Heart left ventricle (tissue), 16 donors: ENCODE results near the gene EPN2. TPM values are rescaled to one million over a fixed set of nuclear protein-coding genes. Genes with fewer than 3 reads are reported as not detected.

ENCODE experiments used
- ATAC-seq, 4 donors: fragments of 200-7000 bp; cut with Tn5 transposase; one replicate each; pipeline ENCODE4 v1.9.1; 2020 to 2022; ENCODE audit warnings: moderate library complexity in 4 of 4, mild to moderate bottlenecking in 3 of 4, moderate number of reproducible peaks in 1 of 4
- DNase-seq, 5 donors: peaks; one replicate each; pipeline ENCODE4 v3.0.0-alpha.2; 2020
- H3K27ac ChIP-seq, 12 donors: fragments of 200-600 bp; sonication (generic) in 4 of 12; one replicate each; pipeline versions ENCODE4 v1.5.0 to v1.8.0; 2016 to 2022; ENCODE audit warnings: mild to moderate bottlenecking in 2 of 12
- H3K27me3 ChIP-seq, 9 donors: fragments of 200-600 bp; sonication (generic) in 2 of 9; one replicate each; pipeline versions ENCODE4 v1.5.1 to v1.8.0; 2016 to 2022; ENCODE audit warnings: mild to moderate bottlenecking in 3 of 9
- H3K36me3 ChIP-seq, 9 donors: fragments of 200-600 bp; sonication (generic) in 2 of 9; one replicate each; pipeline versions ENCODE4 v1.5.0 to v1.8.0; 2018 to 2022; ENCODE audit warnings: mild to moderate bottlenecking in 2 of 9
- H3K4me1 ChIP-seq, 12 donors: fragments of 200-600 bp; sonication (generic) in 4 of 12; one replicate each; pipeline versions ENCODE4 v1.5.0 to v1.8.0; 2016 to 2022; ENCODE audit warnings: mild to moderate bottlenecking in 3 of 12
- H3K4me3 ChIP-seq, 12 donors: fragments of 200-600 bp; sonication (generic) in 4 of 12; one replicate each; pipeline versions ENCODE4 v1.5.0 to v1.8.0; 2017 to 2022; ENCODE audit warnings: mild to moderate bottlenecking in 9 of 12, moderate library complexity in 4 of 12
- H3K9me3 ChIP-seq, 12 donors: fragments of 200-600 bp; sonication (generic) in 4 of 12; one replicate each; pipeline versions ENCODE4 v1.5.0 to v1.8.0; 2016 to 2022; ENCODE audit warnings: mild to moderate bottlenecking in 1 of 12
- POLR2A ChIP-seq, 2 donors: fragments of 450-650 bp; IDR thresholded peaks; one replicate each; pipeline ENCODE4 v1.6.1; 2017; ENCODE audit warnings: antibody characterized with exemption in 2 of 2, mild to moderate bottlenecking in 2 of 2, moderate library complexity in 2 of 2
- WGBS, 4 donors: extraction: QIAGEN DNeasy Blood & Tissue Kit in 2 of 4; methylation state at CpG; one replicate each; pipeline versions ENCODE4 v1.1.5 to v1.1.7; 2013 to 2018; 5-methylcytosine and 5-hydroxymethylcytosine counted together
- intact Hi-C, 10 donors: fragments of 100-400 bp; cut with DNase I; formaldehyde crosslinking; loops; one replicate each; pipeline versions ENCODE4 v1.11.1 to v1.14.2; 2022
- polyA plus RNA-seq, 2 donors: library from polyadenylated mRNA; stranded (reverse); fragments of 200-250 nt; gene quantifications; one replicate each; pipeline ENCODE4 v1.2.3, GENCODE V29; 2013
- total RNA-seq, 9 donors: library from RNA; depleted of rRNA in 2 of 9; stranded (reverse); fragments of >200 nt in 2 of 9; fragmentation: NEBNext Ultra II Directional in 3 of 9; extraction: Animal tissue kit (Norgen Biotek cat#: 25700) in 3 of 9; gene quantifications; one replicate each; pipeline versions ENCODE4 v1.1.0 to v1.2.4, GENCODE V29; 2016 to 2023
- TF ChIP-seq, protein P1 (sequence below), 12 donors: fragments of 200-600 bp; sonication (generic) in 4 of 12; IDR thresholded peaks; one replicate each; pipeline versions ENCODE4 v1.5.0 to v1.8.0; 2018 to 2022; ENCODE audit warnings: antibody characterized with exemption in 12 of 12, mild to moderate bottlenecking in 5 of 12
- donor health status: ischemic (EF 13 %, LVEDD 7.1; RV severe dilation, severe dysfunction).
- donor health status: healthy with polysubstance abuse.
- donor health status: DM: no; HTN: yes; CAD: no.
- donor health status: DM: no; HTN: no; CAD: no.
- donor health status: ischemic (EF 25% LVEDD 6.9; RV normal size, moderate dysfunction).
- donor health status: ischemic (EF 25% LVEDD 5.7; RV mildly dilated, moderate dysfunction).
- donor health status: healthy.
- donor health status: DM: yes; HTN: yes; CAD: no.
- donor health status: ischemic (EF 35%, LVEDD 5.7; RV mildly dilated, moderate dysfunction).
- donor health status: nonischemic (EF 11% LVEDD 7.7; RV severe dilation, severe dysfunction).
- donor health status: DM: yes; HTN: yes; CAD: no.
- donor health status: PGD.
- donor health status: ischemic (EF 29% LVEDD 5.4; RV normal size, mild dysfunction).
- donor health status: nonischemic (EF 23%, LVEDD 6.1; RV moderate dilation, normal function).

EPN2 gene
- total and polyA plus RNA-seq, 11 donors = 26.4 to 114 (median 72.0) TPM

DNA sequence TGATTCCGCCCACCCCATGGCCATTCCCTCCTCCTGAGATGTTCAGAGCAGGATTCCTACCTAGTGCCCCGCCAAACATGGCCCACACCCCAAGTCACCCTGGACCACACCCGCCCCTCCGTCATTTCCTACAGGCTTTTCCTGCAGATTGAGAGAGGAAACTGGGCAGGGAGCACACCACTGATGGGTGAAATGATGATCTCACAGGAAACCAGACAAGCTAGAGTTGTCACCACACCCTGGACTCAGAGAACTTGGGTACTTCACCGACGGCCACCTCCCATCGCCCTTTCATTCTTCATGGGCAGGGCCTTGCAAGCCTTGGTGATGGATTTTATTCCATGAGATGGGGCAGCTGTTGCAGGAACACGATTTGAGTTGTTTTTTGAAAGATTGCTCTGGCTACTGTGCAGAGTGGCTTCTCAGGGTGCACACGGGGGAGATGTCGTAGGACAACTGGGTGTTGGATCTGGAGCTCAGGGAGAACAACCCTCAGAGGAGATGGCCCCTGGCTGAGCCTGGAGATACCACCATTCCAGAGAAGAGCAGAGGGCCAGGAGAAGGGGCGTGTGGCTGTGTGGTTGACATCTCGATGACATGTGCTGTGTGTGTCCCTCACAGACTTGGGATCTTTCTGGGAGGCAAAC lies 132.8 kb downstream of the EPN2 start:
- 54 to 62% (median 60%) methylated on average over 12 of the region's 12 CpGs for WGBS, 4 donors
- peaks cover 0 to 2% (median 0%) of the 10 kb centered on the region in 9 donors for H3K27me3 ChIP-seq
- H3K4me1 ChIP-seq = peaks cover 0 to 50% (median 16%) of the 10 kb centered on the region in 12 donors
- no peak overlapping the region for H3K4me3 ChIP-seq
- ATAC-seq = peak; percentile 46 to 82 (median 67)
- H3K27ac ChIP-seq = peak overlapping the region; percentile 9 to 73 (median 62)
- H3K9me3 ChIP-seq = no peaks in the 10 kb centered on the region
- intact Hi-C loops = loop anchor here in 6 of 10 donors (5.0 to 10.0 kb wide), 4 partner anchors 42 to 395 kb away; partner anchors contain the start of genes ALDH3A2 (in 3 of the 6) and RNF112 (in 1 of the 6)
- TF ChIP-seq, protein P1, sequence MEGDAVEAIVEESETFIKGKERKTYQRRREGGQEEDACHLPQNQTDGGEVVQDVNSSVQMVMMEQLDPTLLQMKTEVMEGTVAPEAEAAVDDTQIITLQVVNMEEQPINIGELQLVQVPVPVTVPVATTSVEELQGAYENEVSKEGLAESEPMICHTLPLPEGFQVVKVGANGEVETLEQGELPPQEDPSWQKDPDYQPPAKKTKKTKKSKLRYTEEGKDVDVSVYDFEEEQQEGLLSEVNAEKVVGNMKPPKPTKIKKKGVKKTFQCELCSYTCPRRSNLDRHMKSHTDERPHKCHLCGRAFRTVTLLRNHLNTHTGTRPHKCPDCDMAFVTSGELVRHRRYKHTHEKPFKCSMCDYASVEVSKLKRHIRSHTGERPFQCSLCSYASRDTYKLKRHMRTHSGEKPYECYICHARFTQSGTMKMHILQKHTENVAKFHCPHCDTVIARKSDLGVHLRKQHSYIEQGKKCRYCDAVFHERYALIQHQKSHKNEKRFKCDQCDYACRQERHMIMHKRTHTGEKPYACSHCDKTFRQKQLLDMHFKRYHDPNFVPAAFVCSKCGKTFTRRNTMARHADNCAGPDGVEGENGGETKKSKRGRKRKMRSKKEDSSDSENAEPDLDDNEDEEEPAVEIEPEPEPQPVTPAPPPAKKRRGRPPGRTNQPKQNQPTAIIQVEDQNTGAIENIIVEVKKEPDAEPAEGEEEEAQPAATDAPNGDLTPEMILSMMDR (IDR thresholded peaks at IDR 0.05) = no peak
- no peak for TF ChIP-seq POLR2A (IDR thresholded peaks at IDR 0.05)
- peak in 2 of 5 donors; percentile 55 to 66 for DNase-seq
- no peaks in the 10 kb centered on the region for H3K36me3 ChIP-seq

DNA sequence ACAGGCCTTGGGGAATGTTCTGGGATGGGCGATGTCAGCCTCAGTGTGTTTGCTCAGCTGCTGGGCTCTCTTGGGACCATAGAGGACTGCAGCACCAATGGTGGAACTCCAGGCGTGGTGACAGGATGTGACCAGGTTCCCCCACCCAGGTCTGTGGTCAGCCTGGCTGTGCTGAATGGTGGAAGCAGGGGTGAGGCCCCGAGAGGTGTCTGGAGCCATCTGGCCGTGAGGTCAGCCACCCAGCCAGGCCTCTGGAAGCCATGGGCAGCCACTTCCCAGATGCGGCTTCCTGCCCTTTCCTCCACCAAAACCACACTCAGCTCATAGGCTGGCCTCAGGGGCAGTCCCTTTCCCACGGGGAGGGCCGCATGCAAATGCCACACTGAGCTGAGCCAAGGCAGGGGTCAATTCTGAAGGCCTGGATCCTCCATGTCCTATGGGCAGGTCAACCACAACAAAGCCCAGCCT lies 133.4 kb downstream of the EPN2 start:
- H3K27me3 ChIP-seq = no peaks in the 10 kb centered on the region
- H3K27ac ChIP-seq = peak overlapping the region; percentile 9 to 73 (median 62)
- H3K9me3 ChIP-seq = no peaks in the 10 kb centered on the region
- no peak for TF ChIP-seq POLR2A (IDR thresholded peaks at IDR 0.05)
- TF ChIP-seq, protein P1 (IDR thresholded peaks at IDR 0.05) = no peak
- DNase-seq = peak; percentile 59 to 83 (median 78)
- ATAC-seq = peak; percentile 63 to 91 (median 81)
- WGBS, 4 donors = 28 to 62% (median 48%) methylated on average over 7 of the region's 7 CpGs
- no peaks in the 10 kb centered on the region for H3K36me3 ChIP-seq
- intact Hi-C loops = loop anchor here in 2 of 10 donors (5.0 to 10.0 kb wide), 2 partner anchors 42 to 274 kb away; partner anchors contain the start of genes ALDH3A2 (in 1 of the 2) and RNF112 (in 1 of the 2)
- H3K4me1 ChIP-seq = peaks cover 0 to 50% (median 16%) of the 10 kb centered on the region in 12 donors
- H3K4me3 ChIP-seq = no peak overlapping the region

DNA sequence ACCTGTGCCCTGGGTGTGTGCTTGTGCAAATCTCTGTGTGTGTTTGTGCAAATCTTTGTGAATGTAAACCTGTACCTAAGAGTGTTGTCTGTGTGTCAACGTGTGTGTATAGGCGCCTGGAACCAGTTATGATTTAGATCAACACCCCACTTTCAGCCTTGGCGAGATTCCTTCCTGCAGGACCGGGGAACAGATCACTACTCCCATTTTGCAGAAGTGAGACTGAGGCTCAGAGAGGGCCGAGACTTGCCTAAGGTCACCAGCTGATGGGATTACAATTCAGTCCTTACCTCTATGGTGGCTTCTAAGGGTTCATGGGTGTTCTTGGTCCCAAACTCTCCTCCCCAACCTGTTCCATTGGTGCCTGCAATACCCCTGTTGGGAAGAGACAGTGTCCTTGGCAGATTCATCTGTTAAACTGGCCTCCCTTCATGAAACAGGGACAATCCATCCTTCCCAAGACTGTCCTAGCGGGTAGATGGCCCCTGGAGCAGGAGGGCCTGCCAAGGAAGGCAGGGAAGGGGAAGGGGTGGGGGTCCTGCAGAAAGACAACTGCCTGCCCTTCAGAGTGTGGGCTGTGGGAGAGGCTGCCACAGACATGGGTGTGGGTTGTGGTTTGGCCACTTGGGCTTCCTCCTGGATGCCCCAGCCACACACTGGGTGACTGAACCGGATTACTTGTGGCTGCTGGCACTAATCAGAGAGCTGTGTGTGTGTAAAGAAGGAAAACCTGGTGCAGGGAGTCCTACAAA lies 134.3 kb downstream of the EPN2 start:
- intact Hi-C loops = loop anchor here in 2 of 10 donors (5.0 to 10.0 kb wide), 2 partner anchors 41 to 273 kb away; partner anchors contain the start of genes ALDH3A2 (in 1 of the 2) and RNF112 (in 1 of the 2)
- peaks cover 0 to 50% (median 16%) of the 10 kb centered on the region in 12 donors for H3K4me1 ChIP-seq
- 86 to 93% (median 89%) methylated on average over 7 of the region's 7 CpGs for WGBS, 4 donors

More for the DNA sequence above, 134.3 kb downstream of the EPN2 start:
- ATAC-seq (no peak), DNase-seq (no peak)
- no peaks in the 10 kb centered on the region for H3K9me3 ChIP-seq
- no peaks in the 10 kb centered on the region for H3K27me3 ChIP-seq
- TF ChIP-seq, protein P1 (IDR thresholded peaks at IDR 0.05) = no peak
- TF ChIP-seq POLR2A (IDR thresholded peaks at IDR 0.05) = no peak
- peak overlapping the region in 7 of 12 donors; percentile 38 to 73 (median 64) for H3K27ac ChIP-seq
- no peaks in the 10 kb centered on the region for H3K36me3 ChIP-seq
- H3K4me3 ChIP-seq = no peak overlapping the region
